ENCODE measurements around the gene CCDC116. TPM values are rescaled to one million over a fixed set of nuclear protein-coding genes. Genes with fewer than 3 reads are reported as not detected.

The CCDC116 gene
- total RNA-seq, 4 donors from 2014 or later: 0.27 to 15.7 TPM; not detected in 2

GRCh38 chr22:21660904-21661303 lies 28.3 kb downstream of the CCDC116 start:
- Histone ChIP-seq H3K27me3 (peaks cover 9% of the 10 kb centered on the region), H3K4me1 (peaks cover 5 to 20% (median 15%) of the 10 kb centered on the region in 4 donors), H3K36me3 (no peaks in the 10 kb centered on the region), H3K27ac (no peak overlapping the region), H3K9me3 (no peaks in the 10 kb centered on the region), H3K4me3 (no peak overlapping the region)
- WGBS, 2 donors (ENCODE audit: low coverage in 1 of 2): 84% methylated on average over 7 of the region's 7 CpGs; no CpG with 5 or more reads in 1 of the 2 donors
- DNase-seq: no peak
- no peak for TF ChIP-seq POLR2A (IDR thresholded peaks at IDR 0.05)
- no peak for TF ChIP-seq EP300 (IDR thresholded peaks at IDR 0.05; ENCODE audit: low read depth)
- TF ChIP-seq, protein P1, sequence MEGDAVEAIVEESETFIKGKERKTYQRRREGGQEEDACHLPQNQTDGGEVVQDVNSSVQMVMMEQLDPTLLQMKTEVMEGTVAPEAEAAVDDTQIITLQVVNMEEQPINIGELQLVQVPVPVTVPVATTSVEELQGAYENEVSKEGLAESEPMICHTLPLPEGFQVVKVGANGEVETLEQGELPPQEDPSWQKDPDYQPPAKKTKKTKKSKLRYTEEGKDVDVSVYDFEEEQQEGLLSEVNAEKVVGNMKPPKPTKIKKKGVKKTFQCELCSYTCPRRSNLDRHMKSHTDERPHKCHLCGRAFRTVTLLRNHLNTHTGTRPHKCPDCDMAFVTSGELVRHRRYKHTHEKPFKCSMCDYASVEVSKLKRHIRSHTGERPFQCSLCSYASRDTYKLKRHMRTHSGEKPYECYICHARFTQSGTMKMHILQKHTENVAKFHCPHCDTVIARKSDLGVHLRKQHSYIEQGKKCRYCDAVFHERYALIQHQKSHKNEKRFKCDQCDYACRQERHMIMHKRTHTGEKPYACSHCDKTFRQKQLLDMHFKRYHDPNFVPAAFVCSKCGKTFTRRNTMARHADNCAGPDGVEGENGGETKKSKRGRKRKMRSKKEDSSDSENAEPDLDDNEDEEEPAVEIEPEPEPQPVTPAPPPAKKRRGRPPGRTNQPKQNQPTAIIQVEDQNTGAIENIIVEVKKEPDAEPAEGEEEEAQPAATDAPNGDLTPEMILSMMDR (IDR thresholded peaks at IDR 0.05): no peak
- TF ChIP-seq POLR2AphosphoS5 (IDR thresholded peaks at IDR 0.05): no peak
- intact Hi-C loops (cut with DNase I; ENCODE audit: low total_unique reads): no loop called here
- in situ Hi-C loops (cut with MboI; ENCODE audit: low pct_ligation_motif_present in 1 of 4, low pct_unique_long_range_greater_than_20kb in 1 of 4, low sequenced_read_pairs in 3 of 4): no loop called here

GRCh38 chr22:21661991-21662390 lies 29.4 kb downstream of the CCDC116 start:
- Histone ChIP-seq H3K9me3 (no peaks in the 10 kb centered on the region), H3K27ac (no peak overlapping the region), H3K36me3 (no peaks in the 10 kb centered on the region), H3K4me3 (no peak overlapping the region), H3K27me3 (peaks cover 5% of the 10 kb centered on the region), H3K4me1 (peaks cover 8 to 23% (median 14%) of the 10 kb centered on the region in 4 donors)
- intact Hi-C loops (cut with DNase I; ENCODE audit: low total_unique reads) (no loop called here), in situ Hi-C loops (cut with MboI; ENCODE audit: low pct_ligation_motif_present in 1 of 4, low pct_unique_long_range_greater_than_20kb in 1 of 4, low sequenced_read_pairs in 3 of 4) (no loop called here)
- DNase-seq: no peak
- TF ChIP-seq, protein P1 (IDR thresholded peaks at IDR 0.05): no peak
- TF ChIP-seq POLR2A (IDR thresholded peaks at IDR 0.05) (no peak), EP300 (IDR thresholded peaks at IDR 0.05; ENCODE audit: low read depth) (no peak), POLR2AphosphoS5 (IDR thresholded peaks at IDR 0.05) (no peak)
- WGBS, 2 donors (ENCODE audit: low coverage in 1 of 2): 94 to 96% methylated on average over 5 of the region's 5 CpGs

DNA sequence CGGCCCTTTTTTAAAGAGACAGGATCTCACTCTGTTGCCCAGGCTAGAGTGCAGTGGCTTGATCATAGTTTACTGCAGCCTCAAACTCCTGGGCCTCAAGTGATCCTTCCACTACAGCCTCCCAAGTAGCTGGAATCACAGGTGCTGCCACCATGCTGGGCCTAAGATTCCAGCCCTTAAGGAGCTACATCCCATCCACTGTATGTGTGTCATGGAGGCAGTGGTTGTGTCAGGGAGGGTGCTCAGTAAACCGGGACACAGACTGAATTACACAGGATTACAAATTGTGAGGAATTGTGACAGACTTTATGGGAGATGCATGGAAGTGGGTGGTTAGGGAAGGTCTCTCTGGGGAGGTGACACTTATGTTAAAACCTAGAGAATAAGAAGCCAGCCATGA lies 31.2 kb downstream of the CCDC116 start:
- Histone ChIP-seq H3K27ac (no peak overlapping the region), H3K36me3 (no peaks in the 10 kb centered on the region), H3K4me3 (no peak overlapping the region), H3K4me1 (peaks cover 4 to 15% (median 6%) of the 10 kb centered on the region in 4 donors), H3K9me3 (no peaks in the 10 kb centered on the region), H3K27me3 (no peaks in the 10 kb centered on the region)
- no peak for TF ChIP-seq POLR2AphosphoS5 (IDR thresholded peaks at IDR 0.05)
- TF ChIP-seq POLR2A (IDR thresholded peaks at IDR 0.05): no peak
- TF ChIP-seq EP300 (IDR thresholded peaks at IDR 0.05; ENCODE audit: low read depth): no peak
- TF ChIP-seq, protein P1 (IDR thresholded peaks at IDR 0.05): no peak
- DNase-seq: no peak
- intact Hi-C loops (cut with DNase I; ENCODE audit: low total_unique reads): no loop called here
- in situ Hi-C loops (cut with MboI; ENCODE audit: low pct_ligation_motif_present in 1 of 4, low pct_unique_long_range_greater_than_20kb in 1 of 4, low sequenced_read_pairs in 3 of 4): no loop called here
- 91 to 100% methylated on average over 1 to 2 of the region's 2 CpGs for WGBS, 2 donors (ENCODE audit: low coverage in 1 of 2)

DNA sequence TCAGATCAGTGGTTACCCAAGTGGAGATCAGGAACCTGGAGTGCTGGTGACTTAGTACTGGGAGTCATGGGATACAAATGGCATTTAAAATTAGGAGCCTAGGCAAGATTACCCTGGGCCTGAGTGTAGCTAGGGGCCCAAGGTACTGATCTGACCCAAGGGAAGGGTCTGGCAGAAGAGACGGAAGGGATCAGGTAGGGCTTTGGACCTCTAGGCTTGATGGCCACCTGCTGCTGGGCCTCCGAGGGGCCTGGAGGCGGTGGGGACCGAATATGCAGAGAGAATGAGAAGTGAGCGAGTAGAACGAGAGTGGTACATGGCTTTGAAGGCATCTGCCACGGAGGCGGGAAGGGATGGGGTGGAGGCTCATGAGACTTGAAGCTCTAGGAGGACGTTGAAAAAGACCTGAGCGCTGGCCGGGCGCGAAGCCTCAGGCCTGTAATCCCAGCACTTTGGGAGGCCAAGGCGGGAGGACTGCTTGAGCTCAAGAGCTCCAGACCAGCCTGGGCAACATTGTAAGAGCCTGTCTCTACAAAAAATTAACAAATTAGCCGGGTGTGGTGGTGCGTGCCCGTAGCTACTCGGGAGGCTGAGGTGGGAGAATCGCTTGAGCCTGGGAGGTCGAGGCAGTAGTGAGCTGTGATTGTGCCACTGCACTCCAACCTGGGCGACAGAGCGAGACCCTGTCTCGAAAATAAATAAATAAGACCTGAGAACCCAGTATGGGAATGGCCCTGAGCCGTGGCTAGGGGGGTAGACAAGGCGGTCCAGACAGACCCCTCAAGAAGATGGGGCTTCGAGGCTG lies 32.7 kb downstream of the CCDC116 start:
- intact Hi-C loops (cut with DNase I; ENCODE audit: low total_unique reads): no loop called here
- DNase-seq: no peak
- WGBS, 2 donors (ENCODE audit: low coverage in 1 of 2): 74 to 100% methylated on average over 2 to 26 of the region's 26 CpGs

More for the DNA sequence above, 32.7 kb downstream of the CCDC116 start:
- TF ChIP-seq POLR2A (IDR thresholded peaks at IDR 0.05) (no peak), EP300 (IDR thresholded peaks at IDR 0.05; ENCODE audit: low read depth) (no peak)
- TF ChIP-seq, protein P1 (IDR thresholded peaks at IDR 0.05): no peak
- H3K27me3 ChIP-seq: no peaks in the 10 kb centered on the region
- in situ Hi-C loops (cut with MboI; ENCODE audit: low pct_ligation_motif_present in 1 of 4, low pct_unique_long_range_greater_than_20kb in 1 of 4, low sequenced_read_pairs in 3 of 4): no loop called here
- peak overlapping the region; percentile 89 to 97 (median 93) for H3K27ac ChIP-seq
- H3K4me1 ChIP-seq: peaks cover 4 to 15% (median 6%) of the 10 kb centered on the region in 4 donors
- peaks cover 0 to 7% (median 0%) of the 10 kb centered on the region in 4 donors for H3K36me3 ChIP-seq
- H3K9me3 ChIP-seq: no peaks in the 10 kb centered on the region
- H3K4me3 ChIP-seq: peak overlapping the region; percentile 45 to 91 (median 68)
